Mammary epithelial cell (primary cell): ENCODE measurements around the gene TRIAP1.

Source experiments
- EZH2 ChIP-seq: IDR thresholded peaks from 2 replicates; pipeline ENCODE4 v1.6.1; 2012; ENCODE audit warnings: low read length, inconsistent platforms, borderline replicate concordance
- TF ChIP-seq, protein P1 (sequence below), 2 donors: IDR thresholded peaks in 1 of 2; conservative IDR thresholded peaks in 1 of 2; 2 replicates each; pipeline ENCODE4 v1.5.1; 2011 to 2012; ENCODE audit warnings: inconsistent platforms in 2 of 2, low read length in 2 of 2, mild to moderate bottlenecking in 2 of 2, control low read depth in 1 of 2, low read depth in 1 of 2; ENCODE audit not compliant: insufficient read depth in 1 of 2; ENCODE audit errors: extremely low read depth in 1 of 2

DNA sequence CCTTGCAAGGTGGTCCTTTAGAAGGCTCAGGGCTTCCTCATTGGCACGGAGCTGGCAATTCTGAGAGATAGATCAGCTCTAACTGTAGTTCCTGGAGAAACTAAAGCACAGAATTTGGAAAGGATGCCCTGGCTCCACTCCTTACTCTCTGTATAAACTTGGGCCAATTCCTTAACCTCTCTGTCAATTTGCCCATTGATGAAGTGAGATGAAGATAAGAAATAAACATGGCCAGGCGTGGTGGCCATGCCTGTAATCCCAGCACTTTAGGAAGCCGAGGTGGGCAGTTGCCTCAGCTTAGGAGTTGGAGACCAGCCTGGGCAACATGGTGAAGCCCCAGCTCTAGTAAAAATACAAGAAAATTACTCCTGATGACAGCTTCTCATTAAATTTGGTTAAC lies 42.3 kb downstream of the TRIAP1 start:
- TF ChIP-seq, protein P1, sequence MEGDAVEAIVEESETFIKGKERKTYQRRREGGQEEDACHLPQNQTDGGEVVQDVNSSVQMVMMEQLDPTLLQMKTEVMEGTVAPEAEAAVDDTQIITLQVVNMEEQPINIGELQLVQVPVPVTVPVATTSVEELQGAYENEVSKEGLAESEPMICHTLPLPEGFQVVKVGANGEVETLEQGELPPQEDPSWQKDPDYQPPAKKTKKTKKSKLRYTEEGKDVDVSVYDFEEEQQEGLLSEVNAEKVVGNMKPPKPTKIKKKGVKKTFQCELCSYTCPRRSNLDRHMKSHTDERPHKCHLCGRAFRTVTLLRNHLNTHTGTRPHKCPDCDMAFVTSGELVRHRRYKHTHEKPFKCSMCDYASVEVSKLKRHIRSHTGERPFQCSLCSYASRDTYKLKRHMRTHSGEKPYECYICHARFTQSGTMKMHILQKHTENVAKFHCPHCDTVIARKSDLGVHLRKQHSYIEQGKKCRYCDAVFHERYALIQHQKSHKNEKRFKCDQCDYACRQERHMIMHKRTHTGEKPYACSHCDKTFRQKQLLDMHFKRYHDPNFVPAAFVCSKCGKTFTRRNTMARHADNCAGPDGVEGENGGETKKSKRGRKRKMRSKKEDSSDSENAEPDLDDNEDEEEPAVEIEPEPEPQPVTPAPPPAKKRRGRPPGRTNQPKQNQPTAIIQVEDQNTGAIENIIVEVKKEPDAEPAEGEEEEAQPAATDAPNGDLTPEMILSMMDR (conservative IDR thresholded peaks at IDR 0.05 in 1 of 2, IDR thresholded peaks at IDR 0.05 in 1 of 2; ENCODE audit: extremely low read depth in 1 of 2, insufficient read depth in 1 of 2, low read depth in 1 of 2, low read length in 2 of 2): no peak
- TF ChIP-seq EZH2: no peak
